WTC11 (cell line): ENCODE measurements around the gene USP15. TPM values are rescaled to one million over a fixed set of nuclear protein-coding genes. Genes with fewer than 3 reads are reported as not detected.

ENCODE experiments used
- ATAC-seq: fragments of 200-7000 bp; cut with Tn5 transposase; 2 replicates; pipeline ENCODE4 v1.10.0; 2021; ENCODE audit warnings: mild to moderate bottlenecking, moderate library complexity
- CTCF ChIA-PET: fragments of 300-600 bp; sonication (Branson Sonifier 250); formaldehyde crosslinking; loops from one replicate; lab custom pipeline; 2021; ENCODE audit warnings: antibody characterized with exemption; lab: Charles Lee
- POLR2A ChIA-PET: fragments of 350-600 bp; sonication (Branson Sonifier 250); formaldehyde crosslinking; loops from one replicate; lab custom pipeline; 2021; ENCODE audit warnings: antibody characterized with exemption; lab: Charles Lee
- DNase-seq: peaks from one replicate; pipeline ENCODE4 v3.0.0; 2021; ENCODE audit warnings: low spot score
- H3K27ac Mint-ChIP-seq: 2 replicates; pipeline ENCODE4 v1.8.0; 2021; ENCODE audit warnings: mixed read lengths
- H3K27me3 Mint-ChIP-seq: 2 replicates; pipeline ENCODE4 v1.8.0; 2021; ENCODE audit warnings: low read depth, mild to moderate bottlenecking, moderate library complexity, mixed read lengths
- H3K36me3 Mint-ChIP-seq: 2 replicates; pipeline ENCODE4 v1.8.0; 2021; ENCODE audit warnings: mixed read lengths
- H3K4me1 Mint-ChIP-seq: 2 replicates; pipeline ENCODE4 v1.8.0; 2022; ENCODE audit warnings: mixed read lengths
- H3K4me3 Mint-ChIP-seq: 2 replicates; pipeline ENCODE4 v1.8.0; 2021; ENCODE audit warnings: mild to moderate bottlenecking, moderate library complexity, mixed read lengths
- H3K9me3 Mint-ChIP-seq: 2 replicates; pipeline ENCODE4 v1.8.0; 2021; ENCODE audit warnings: mixed read lengths
- E2F5 ChIP-seq: sonication (generic); formaldehyde crosslinking; IDR thresholded peaks from 2 replicates; pipeline ENCODE4 v1.8.1; 2022; ENCODE audit warnings: mild to moderate bottlenecking, moderate library complexity, missing genetic modification reagents
- ELF4 ChIP-seq: sonication (generic); formaldehyde crosslinking; IDR thresholded peaks from 2 replicates; pipeline ENCODE4 v1.8.1; 2022; ENCODE audit warnings: low read depth, mild to moderate bottlenecking, moderate library complexity, missing genetic modification reagents
- FOXJ3 ChIP-seq: sonication (generic); formaldehyde crosslinking; IDR thresholded peaks from 2 replicates; pipeline ENCODE4 v1.9.0; 2021; ENCODE audit warnings: missing genetic modification reagents, mild to moderate bottlenecking, borderline replicate concordance
- IRF1 ChIP-seq: sonication (generic); formaldehyde crosslinking; IDR thresholded peaks from 2 replicates; pipeline ENCODE4 v1.8.0; 2023; ENCODE audit warnings: missing genetic modification reagents
- JAZF1 ChIP-seq: fragments of 250-450 bp; sonication (Bioruptor Pico); IDR thresholded peaks from 2 replicates; pipeline ENCODE4 v1.9.0; 2021; ENCODE audit warnings: moderate library complexity, mild to moderate bottlenecking, inconsistent platforms
- MXD4 ChIP-seq: fragments of 250-450 bp; sonication (Bioruptor Pico); IDR thresholded peaks from 2 replicates; pipeline ENCODE4 v1.8.0; 2021; ENCODE audit warnings: mild to moderate bottlenecking, moderate library complexity, borderline replicate concordance
- NFATC4 ChIP-seq: fragments of 250-450 bp; sonication (Bioruptor Pico); IDR thresholded peaks from 2 replicates; pipeline ENCODE4 v1.9.0; 2021; ENCODE audit warnings: mild to moderate bottlenecking
- NFYB ChIP-seq: sonication (generic); formaldehyde crosslinking; conservative IDR thresholded peaks from 2 replicates; pipeline ENCODE4 v1.8.0; 2022; ENCODE audit warnings: low read depth, missing genetic modification reagents
- NR3C1 ChIP-seq: sonication (generic); formaldehyde crosslinking; conservative IDR thresholded peaks from 2 replicates; pipeline ENCODE4 v1.8.1; 2023; ENCODE audit warnings: low read depth, mild to moderate bottlenecking, missing genetic modification reagents
- PRRX2 ChIP-seq: fragments of 250-450 bp; sonication (Bioruptor Pico); IDR thresholded peaks from 2 replicates; pipeline ENCODE4 v1.8.0; 2021; ENCODE audit warnings: mild to moderate bottlenecking
- RORB ChIP-seq: fragments of 250-450 bp; sonication (Bioruptor Pico); IDR thresholded peaks from 2 replicates; pipeline ENCODE4 v1.9.0; 2021; ENCODE audit warnings: mild to moderate bottlenecking
- SMAD4 ChIP-seq: sonication (generic); formaldehyde crosslinking; IDR thresholded peaks from 2 replicates; pipeline ENCODE4 v1.8.0; 2022; ENCODE audit warnings: mild to moderate bottlenecking, missing genetic modification reagents
- TEAD1 ChIP-seq: sonication (generic); formaldehyde crosslinking; IDR thresholded peaks from 2 replicates; pipeline ENCODE4 v1.8.0; 2022; ENCODE audit warnings: mild to moderate bottlenecking, missing genetic modification reagents
- USF1 ChIP-seq: sonication (generic); formaldehyde crosslinking; IDR thresholded peaks from 2 replicates; pipeline ENCODE4 v1.8.0; 2022; ENCODE audit warnings: mild to moderate bottlenecking, missing genetic modification reagents
- ZNF138 ChIP-seq: sonication (generic); formaldehyde crosslinking; conservative IDR thresholded peaks from 2 replicates; pipeline ENCODE4 v1.8.1; 2022; ENCODE audit warnings: mild to moderate bottlenecking, moderate library complexity, missing genetic modification reagents
- ZNF232 ChIP-seq: sonication (generic); formaldehyde crosslinking; IDR thresholded peaks from 2 replicates; pipeline ENCODE4 v1.8.0; 2022; ENCODE audit warnings: mild to moderate bottlenecking, missing genetic modification reagents
- ZNF317 ChIP-seq: sonication (generic); formaldehyde crosslinking; IDR thresholded peaks from 2 replicates; pipeline ENCODE4 v1.8.1; 2023; ENCODE audit warnings: low read depth, mild to moderate bottlenecking, moderate library complexity, missing genetic modification reagents, borderline replicate concordance
- ZNF423 ChIP-seq: fragments of 250-450 bp; sonication (Bioruptor Pico); IDR thresholded peaks from 2 replicates; pipeline ENCODE4 v2.1.2; 2022; ENCODE audit warnings: mild to moderate bottlenecking, moderate library complexity
- ZNF512 ChIP-seq: sonication (generic); formaldehyde crosslinking; IDR thresholded peaks from 2 replicates; pipeline ENCODE4 v1.8.1; 2022; ENCODE audit warnings: missing genetic modification reagents, borderline replicate concordance
- total RNA-seq: library from RNA; stranded (reverse); gene quantifications from 3 replicates; pipeline ENCODE4 v1.2.3, GENCODE V29; 2021
- TF ChIP-seq, protein P1 (sequence below): sonication (generic); formaldehyde crosslinking; IDR thresholded peaks from 2 replicates; pipeline ENCODE4 v1.8.0; 2023; ENCODE audit warnings: missing genetic modification reagents, mild to moderate bottlenecking, borderline replicate concordance
- TF ChIP-seq, protein P2 (sequence below): sonication (generic); formaldehyde crosslinking; IDR thresholded peaks from 2 replicates; pipeline ENCODE4 v1.8.0; 2022; ENCODE audit warnings: missing genetic modification reagents

Gene USP15
- total RNA-seq, 1 experiment from 2014 or later = 37.2 TPM

DNA sequence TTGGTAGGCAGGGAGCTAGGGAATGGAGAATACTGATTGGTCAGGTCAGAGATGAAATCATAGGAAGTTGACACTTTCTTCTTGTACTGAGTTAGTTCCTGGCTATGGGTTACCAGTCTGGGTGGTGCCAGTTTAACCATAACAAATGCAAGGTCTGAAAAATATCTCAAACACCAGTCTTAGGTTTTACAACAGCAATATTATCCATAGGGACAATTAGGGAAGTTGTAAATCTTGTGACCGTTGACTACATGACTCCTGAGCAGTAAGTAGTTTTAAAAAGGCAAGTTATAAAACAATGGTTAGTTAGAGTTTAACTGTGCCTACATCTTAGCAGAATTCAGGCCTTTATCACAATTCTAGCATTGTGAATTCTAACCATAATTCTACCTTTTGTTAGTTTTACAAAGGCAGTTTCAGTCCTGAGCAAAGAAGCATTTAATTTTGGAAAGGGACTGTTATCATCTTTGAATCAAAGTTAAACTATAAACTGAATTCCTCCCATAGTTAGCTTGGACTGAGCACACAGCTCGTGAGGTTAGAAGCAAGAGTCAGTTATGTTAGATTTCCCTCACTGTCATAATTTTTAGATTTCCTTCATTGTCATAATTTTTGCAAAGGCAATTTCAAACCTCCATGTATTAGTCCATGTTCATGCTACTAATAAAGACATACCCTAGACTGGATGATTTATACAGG is 186.7 kb downstream of the USP15 start:
- no peak for TF ChIP-seq IRF1 (CRISPR knock-in tag)
- no peak for TF ChIP-seq TEAD1
- TF ChIP-seq ZNF232 = no peak
- no peak for TF ChIP-seq ZNF317 (CRISPR knock-in tag)
- TF ChIP-seq, protein P1, sequence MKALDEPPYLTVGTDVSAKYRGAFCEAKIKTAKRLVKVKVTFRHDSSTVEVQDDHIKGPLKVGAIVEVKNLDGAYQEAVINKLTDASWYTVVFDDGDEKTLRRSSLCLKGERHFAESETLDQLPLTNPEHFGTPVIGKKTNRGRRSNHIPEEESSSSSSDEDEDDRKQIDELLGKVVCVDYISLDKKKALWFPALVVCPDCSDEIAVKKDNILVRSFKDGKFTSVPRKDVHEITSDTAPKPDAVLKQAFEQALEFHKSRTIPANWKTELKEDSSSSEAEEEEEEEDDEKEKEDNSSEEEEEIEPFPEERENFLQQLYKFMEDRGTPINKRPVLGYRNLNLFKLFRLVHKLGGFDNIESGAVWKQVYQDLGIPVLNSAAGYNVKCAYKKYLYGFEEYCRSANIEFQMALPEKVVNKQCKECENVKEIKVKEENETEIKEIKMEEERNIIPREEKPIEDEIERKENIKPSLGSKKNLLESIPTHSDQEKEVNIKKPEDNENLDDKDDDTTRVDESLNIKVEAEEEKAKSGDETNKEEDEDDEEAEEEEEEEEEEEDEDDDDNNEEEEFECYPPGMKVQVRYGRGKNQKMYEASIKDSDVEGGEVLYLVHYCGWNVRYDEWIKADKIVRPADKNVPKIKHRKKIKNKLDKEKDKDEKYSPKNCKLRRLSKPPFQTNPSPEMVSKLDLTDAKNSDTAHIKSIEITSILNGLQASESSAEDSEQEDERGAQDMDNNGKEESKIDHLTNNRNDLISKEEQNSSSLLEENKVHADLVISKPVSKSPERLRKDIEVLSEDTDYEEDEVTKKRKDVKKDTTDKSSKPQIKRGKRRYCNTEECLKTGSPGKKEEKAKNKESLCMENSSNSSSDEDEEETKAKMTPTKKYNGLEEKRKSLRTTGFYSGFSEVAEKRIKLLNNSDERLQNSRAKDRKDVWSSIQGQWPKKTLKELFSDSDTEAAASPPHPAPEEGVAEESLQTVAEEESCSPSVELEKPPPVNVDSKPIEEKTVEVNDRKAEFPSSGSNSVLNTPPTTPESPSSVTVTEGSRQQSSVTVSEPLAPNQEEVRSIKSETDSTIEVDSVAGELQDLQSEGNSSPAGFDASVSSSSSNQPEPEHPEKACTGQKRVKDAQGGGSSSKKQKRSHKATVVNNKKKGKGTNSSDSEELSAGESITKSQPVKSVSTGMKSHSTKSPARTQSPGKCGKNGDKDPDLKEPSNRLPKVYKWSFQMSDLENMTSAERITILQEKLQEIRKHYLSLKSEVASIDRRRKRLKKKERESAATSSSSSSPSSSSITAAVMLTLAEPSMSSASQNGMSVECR = no peak
- DNase-seq = no peak
- Mint-ChIP-seq H3K36me3 (no peaks in the 10 kb centered on the region), H3K27me3 (peaks cover 9% of the 10 kb centered on the region; the same call in 1 of the 2 replicates), H3K9me3 (peaks cover 8% of the 10 kb centered on the region; the same call in 1 of the 2 replicates), H3K27ac (no peak overlapping the region), H3K4me3 (no peak overlapping the region), H3K4me1 (no peaks in the 10 kb centered on the region)
- ChIA-PET CTCF (interaction anchor here (1.5 to 1.6 kb wide), 2 partner anchors 9 to 11 kb away, joined by 5 to 7 read pairs; no protein-coding TSS in a partner anchor), POLR2A (interaction anchor here (0.9 kb wide), 1 partner anchor 11 kb away, joined by 3 read pairs; no protein-coding TSS in a partner anchor)
- no peak for ATAC-seq

DNA sequence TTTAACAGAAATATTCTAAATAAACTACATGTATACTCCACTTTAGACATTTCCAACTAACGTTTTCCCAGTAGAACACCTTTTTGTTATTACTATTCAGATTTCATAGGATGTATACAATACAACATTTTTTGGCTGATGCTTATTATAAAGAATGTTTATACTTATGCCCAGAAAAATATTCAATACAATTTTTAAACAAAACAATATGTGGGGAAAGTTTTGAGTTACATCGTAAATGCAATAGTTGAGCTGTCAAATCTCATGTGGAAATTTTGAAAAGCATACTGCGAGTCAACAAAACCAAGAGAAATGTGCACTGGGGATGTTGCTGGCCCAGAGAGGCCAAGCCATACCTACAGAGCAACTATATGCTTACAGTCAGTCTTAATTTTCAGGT is 188.2 kb downstream of the USP15 start:
- CTCF ChIA-PET = interaction anchor here (1.6 kb wide), 1 partner anchor 10 kb away, joined by 5 read pairs; no protein-coding TSS in a partner anchor
- ATAC-seq = no peak
- 0 out of 2 replicates have a peak, but pooled peaks cover 3% of the 10 kb centered on the region for H3K27me3 Mint-ChIP-seq
- TF ChIP-seq ZNF317 (CRISPR knock-in tag) = no peak
- TF ChIP-seq ZNF512 (CRISPR knock-in tag) = no peak
- TF ChIP-seq JAZF1 (CRISPR knock-in tag) = no peak
- no peak for TF ChIP-seq NR3C1
- no peak for TF ChIP-seq RORB (CRISPR knock-in tag)
- no peak for TF ChIP-seq MXD4 (CRISPR knock-in tag)
- TF ChIP-seq ZNF138 (CRISPR knock-in tag) = no peak
- TF ChIP-seq FOXJ3 = no peak
- TF ChIP-seq ZNF423 (CRISPR knock-in tag) = no peak
- no peak for TF ChIP-seq SMAD4
- no peak for TF ChIP-seq PRRX2 (CRISPR knock-in tag)
- TF ChIP-seq NFYB (CRISPR knock-in tag) = no peak
- TF ChIP-seq E2F5 = no peak
- TF ChIP-seq ELF4 (CRISPR knock-in tag) = no peak
- TF ChIP-seq, protein P2, sequence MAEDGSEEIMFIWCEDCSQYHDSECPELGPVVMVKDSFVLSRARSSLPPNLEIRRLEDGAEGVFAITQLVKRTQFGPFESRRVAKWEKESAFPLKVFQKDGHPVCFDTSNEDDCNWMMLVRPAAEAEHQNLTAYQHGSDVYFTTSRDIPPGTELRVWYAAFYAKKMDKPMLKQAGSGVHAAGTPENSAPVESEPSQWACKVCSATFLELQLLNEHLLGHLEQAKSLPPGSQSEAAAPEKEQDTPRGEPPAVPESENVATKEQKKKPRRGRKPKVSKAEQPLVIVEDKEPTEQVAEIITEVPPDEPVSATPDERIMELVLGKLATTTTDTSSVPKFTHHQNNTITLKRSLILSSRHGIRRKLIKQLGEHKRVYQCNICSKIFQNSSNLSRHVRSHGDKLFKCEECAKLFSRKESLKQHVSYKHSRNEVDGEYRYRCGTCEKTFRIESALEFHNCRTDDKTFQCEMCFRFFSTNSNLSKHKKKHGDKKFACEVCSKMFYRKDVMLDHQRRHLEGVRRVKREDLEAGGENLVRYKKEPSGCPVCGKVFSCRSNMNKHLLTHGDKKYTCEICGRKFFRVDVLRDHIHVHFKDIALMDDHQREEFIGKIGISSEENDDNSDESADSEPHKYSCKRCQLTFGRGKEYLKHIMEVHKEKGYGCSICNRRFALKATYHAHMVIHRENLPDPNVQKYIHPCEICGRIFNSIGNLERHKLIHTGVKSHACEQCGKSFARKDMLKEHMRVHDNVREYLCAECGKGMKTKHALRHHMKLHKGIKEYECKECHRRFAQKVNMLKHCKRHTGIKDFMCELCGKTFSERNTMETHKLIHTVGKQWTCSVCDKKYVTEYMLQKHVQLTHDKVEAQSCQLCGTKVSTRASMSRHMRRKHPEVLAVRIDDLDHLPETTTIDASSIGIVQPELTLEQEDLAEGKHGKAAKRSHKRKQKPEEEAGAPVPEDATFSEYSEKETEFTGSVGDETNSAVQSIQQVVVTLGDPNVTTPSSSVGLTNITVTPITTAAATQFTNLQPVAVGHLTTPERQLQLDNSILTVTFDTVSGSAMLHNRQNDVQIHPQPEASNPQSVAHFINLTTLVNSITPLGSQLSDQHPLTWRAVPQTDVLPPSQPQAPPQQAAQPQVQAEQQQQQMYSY (CRISPR knock-in tag) = no peak
- no peak for TF ChIP-seq USF1 (CRISPR knock-in tag)
- TF ChIP-seq NFATC4 (CRISPR knock-in tag) = no peak

More for the DNA sequence above, 188.2 kb downstream of the USP15 start:
- no peak for DNase-seq
- Mint-ChIP-seq H3K36me3 (no peaks in the 10 kb centered on the region), H3K27ac (no peak overlapping the region), H3K4me3 (no peak overlapping the region), H3K4me1 (no peaks in the 10 kb centered on the region), H3K9me3 (no peaks in the 10 kb centered on the region)
- POLR2A ChIA-PET = interaction anchor here (0.6 kb wide), 1 partner anchor 1938 kb away, joined by 3 read pairs; no protein-coding TSS in a partner anchor
